Fibroblast of villous mesenchyme (primary cell): ENCODE data around the gene SLC9B1. TPM values are rescaled to one million over a fixed set of nuclear protein-coding genes. Genes with fewer than 3 reads are reported as not detected.

Experiments
- DNase-seq: peaks from one replicate; pipeline ENCODE4 v3.0.0-alpha.2; 2010; ENCODE audit warnings: low read depth
- H3K4me3 ChIP-seq: 2 replicates; pipeline ENCODE4 v1.5.1; 2011; ENCODE audit warnings: low read depth, mild to moderate bottlenecking, low read length
- CTCF ChIP-seq: IDR thresholded peaks from 2 replicates; pipeline ENCODE4 v1.5.1; 2012; ENCODE audit warnings: low read depth, mild to moderate bottlenecking, low read length; ENCODE audit not compliant: insufficient read depth
- total RNA-seq: library from RNA; depleted of rRNA; stranded (reverse); fragments of >200 nt; gene quantifications from 2 replicates; pipeline ENCODE4 v1.2.3, GENCODE V29; 2012

The SLC9B1 gene
- total RNA-seq, 1 donor: 0.43 TPM

GRCh38 chr4:103029300-103029699, 9.8 kb upstream of the SLC9B1 start:
- no peak for DNase-seq
- TF ChIP-seq CTCF: no peak
- H3K4me3 ChIP-seq: no peak overlapping the region

DNA sequence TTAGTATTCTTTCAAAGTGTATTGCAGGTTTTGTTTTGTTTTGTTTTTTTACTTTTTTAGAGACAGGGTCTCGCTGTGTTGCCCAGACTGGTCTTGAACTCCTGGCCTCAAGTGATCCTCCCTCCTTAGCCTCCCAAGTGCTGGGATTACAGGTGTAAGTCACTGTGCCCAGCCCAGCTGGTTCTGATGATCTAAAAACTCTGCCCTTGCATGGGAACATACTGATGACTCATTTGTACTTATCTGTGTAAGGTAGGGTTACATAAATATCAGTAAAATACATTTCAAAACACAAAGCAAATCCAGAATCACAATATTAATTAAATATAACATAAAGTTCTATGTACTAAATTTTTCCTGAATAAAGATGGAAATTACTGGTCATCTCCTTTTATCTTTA, 7.4 kb upstream of the SLC9B1 start:
- DNase-seq: no peak
- no peak overlapping the region for H3K4me3 ChIP-seq
- TF ChIP-seq CTCF: no peak

- H3K4me3 ChIP-seq: no peak overlapping the region
- DNase-seq: no peak
- TF ChIP-seq CTCF: no peak
Measured at GRCh38 chr4:103024996-103025395, 5.5 kb upstream of the SLC9B1 start.

DNA sequence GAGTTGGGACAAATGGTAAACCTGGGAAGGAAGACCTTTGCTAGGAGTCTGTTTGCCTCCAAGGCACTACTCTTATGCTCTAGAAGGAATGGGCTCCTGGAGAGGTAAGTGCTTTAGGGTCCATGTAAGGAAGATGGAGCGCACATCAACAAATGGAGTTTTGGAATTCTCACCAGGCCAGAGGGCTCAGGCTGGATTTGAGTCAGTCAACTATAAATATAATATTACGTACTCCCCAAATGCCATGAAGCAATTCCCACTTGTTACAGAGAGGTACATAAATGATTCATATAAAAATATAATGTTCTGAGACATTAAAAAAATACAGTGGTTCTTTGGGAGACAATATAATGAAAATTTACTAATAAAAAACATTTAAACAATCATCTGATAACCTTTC, 1.6 kb upstream of the SLC9B1 start:
- no peak for DNase-seq
- no peak for TF ChIP-seq CTCF
- H3K4me3 ChIP-seq: no peak overlapping the region

DNA sequence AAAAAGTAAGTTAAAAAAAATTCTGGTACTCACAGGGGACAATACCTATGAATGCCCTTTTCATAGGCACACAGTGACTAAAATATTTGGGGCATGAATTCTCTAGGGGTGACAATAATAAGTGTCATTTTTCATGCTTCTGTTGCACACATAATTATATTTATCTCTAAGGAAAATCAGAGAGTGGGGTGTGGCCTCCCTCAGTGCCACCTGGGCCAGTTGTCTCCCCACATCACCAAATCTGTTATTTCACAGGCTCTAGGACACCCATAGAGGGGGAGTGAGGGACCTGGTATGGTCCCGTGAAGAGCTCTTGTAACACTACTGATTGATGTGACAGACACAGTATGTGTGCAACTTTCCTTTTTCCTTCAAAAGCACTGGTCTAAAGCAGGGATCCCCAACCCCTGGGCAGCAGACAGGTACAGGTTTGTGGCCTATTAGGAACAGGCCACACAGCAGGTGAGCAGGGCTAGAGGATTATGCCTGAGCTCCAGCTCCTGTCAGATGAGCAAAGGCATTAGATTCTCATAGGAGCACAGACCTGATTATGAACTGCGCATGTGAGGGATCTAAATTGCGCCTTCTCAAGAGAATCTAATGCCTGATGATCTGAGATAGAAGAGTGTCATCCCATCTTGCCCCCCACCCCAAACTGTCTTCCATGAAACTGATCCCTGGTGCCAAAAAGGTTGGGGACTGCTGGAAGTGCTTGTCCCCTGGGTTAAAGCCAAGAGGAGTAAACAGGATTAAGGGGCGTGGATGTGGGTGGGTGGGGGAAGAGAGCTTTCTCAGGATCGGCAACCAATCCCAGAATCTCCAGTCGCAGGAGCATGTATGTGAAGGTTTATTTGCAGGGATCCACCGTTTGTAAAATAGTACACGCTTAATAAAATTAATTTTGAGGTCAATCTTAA, 856 bp downstream of the SLC9B1 start:
- no peak for TF ChIP-seq CTCF
- peak overlapping the region; percentile 55 for H3K4me3 ChIP-seq
- no peak for DNase-seq

DNA sequence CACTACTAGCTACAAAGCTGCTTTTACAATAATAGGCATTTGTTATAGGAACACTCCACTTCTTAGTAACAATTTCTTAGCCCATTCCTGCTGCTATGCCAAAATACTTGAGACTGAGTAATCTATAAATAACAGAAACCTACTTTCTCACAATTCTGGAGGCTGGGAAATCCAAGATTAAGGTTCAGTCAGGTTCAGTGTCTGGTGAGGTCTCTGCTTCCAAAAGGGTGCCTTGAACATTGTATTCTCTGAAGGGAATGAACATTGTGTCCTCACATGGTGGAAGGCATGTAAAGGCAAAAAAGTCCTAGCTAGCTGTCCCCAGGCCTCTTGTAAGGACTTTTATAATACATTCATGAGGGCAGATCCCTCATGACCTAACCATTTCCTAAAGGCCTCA, 7.0 kb downstream of the SLC9B1 start:
- no peak for DNase-seq
- TF ChIP-seq CTCF: no peak
- no peak overlapping the region for H3K4me3 ChIP-seq
